GM21528 (cell line): ENCODE results near the gene OR4Q3.
"Not testable (repeated sequence)": the region's sequence is repeated elsewhere in the genome, so short reads cannot be mapped to it uniquely, and the experiment has no call there.

Source experiments
- ATAC-seq: cut with Tn5 transposase; IDR thresholded peaks from one replicate; pipeline ENCODE4 v1.9.1; 2021; ENCODE audit warnings: mild to moderate bottlenecking, moderate library complexity; ENCODE audit not compliant: unreplicated experiment, low FRiP score

The OR4Q3 gene

GRCh38 chr14:19743256-19743655, at the start of gene OR4Q3:
Gene OR4Q3 (plus strand): TSS chr14:19743571.
- no peak for ATAC-seq

- no peak for ATAC-seq
Measured at GRCh38 chr14:19729359-19729758, 14.0 kb upstream of the OR4Q3 start.

- ATAC-seq, result no peak
Measured at GRCh38 chr14:19729763-19730162, 13.6 kb upstream of the OR4Q3 start.

- ATAC-seq, result not testable (repeated sequence)
Measured at GRCh38 chr14:19733893-19734292, 9.5 kb upstream of the OR4Q3 start.

- ATAC-seq, result not testable (repeated sequence)
Measured at GRCh38 chr14:19752316-19752715, 8.9 kb downstream of the OR4Q3 start.

GRCh38 chr14:19754172-19754571, 10.8 kb downstream of the OR4Q3 start:
- no peak for ATAC-seq

GRCh38 chr14:19771491-19771890, 28.1 kb downstream of the OR4Q3 start:
- ATAC-seq, result not testable (repeated sequence)

- no peak for ATAC-seq
Measured at GRCh38 chr14:19771895-19772430, 28.6 kb downstream of the OR4Q3 start.

GRCh38 chr14:19772454-19772853, 29.1 kb downstream of the OR4Q3 start:
- not testable (repeated sequence) for ATAC-seq

GRCh38 chr14:19773204-19773603, 29.8 kb downstream of the OR4Q3 start, which contains the start of gene OR4M1:
Gene OR4M1 (plus strand): TSS chr14:19773504. CDS start chr14:19780323, 6,819 bp downstream.
- ATAC-seq, result not testable (repeated sequence)

- no peak for ATAC-seq
Measured at GRCh38 chr14:19775587-19775986, 32.2 kb downstream of the OR4Q3 start.

- not testable (repeated sequence) for ATAC-seq
Measured at GRCh38 chr14:19785848-19786247, 42.5 kb downstream of the OR4Q3 start.

GRCh38 chr14:19787318-19787717, 43.9 kb downstream of the OR4Q3 start:
- ATAC-seq, result not testable (repeated sequence)

GRCh38 chr14:19788150-19788549, 44.8 kb downstream of the OR4Q3 start:
- not testable (repeated sequence) for ATAC-seq

- not testable (repeated sequence) for ATAC-seq
Measured at GRCh38 chr14:19796520-19797108, 53.2 kb downstream of the OR4Q3 start.
